SK-N-MC (cell line): ENCODE measurements around the gene MUC5B.

Source experiments
- DNase-seq: peaks from one replicate; pipeline ENCODE4 v3.0.0-alpha.2; 2011; ENCODE audit warnings: low read depth, low spot score
- H3K27ac ChIP-seq: fragments of 200-600 bp; sonication (generic); 2 replicates; pipeline ENCODE4 v1.5.1; 2016; ENCODE audit warnings: mixed run types
- H3K36me3 ChIP-seq: fragments of 200-600 bp; sonication (generic); 2 replicates; pipeline ENCODE4 v1.6.1; 2017; ENCODE audit warnings: antibody characterized with exemption, low read length, mixed read lengths; ENCODE audit not compliant: insufficient read depth
- H3K4me3 ChIP-seq: fragments of 200-600 bp; sonication (generic); 2 replicates; pipeline ENCODE4 v1.5.1; 2016
- H3K9ac ChIP-seq: fragments of 200-600 bp; sonication (generic); 2 replicates; pipeline ENCODE4 v1.8.0; 2017; ENCODE audit warnings: mixed run types, mixed read lengths; ENCODE audit not compliant: insufficient read length
- H3K9me3 ChIP-seq: fragments of 200-600 bp; sonication (generic); 2 replicates; pipeline ENCODE4 v1.6.1; 2017; ENCODE audit warnings: low read depth, mild to moderate bottlenecking, antibody characterized with exemption, low read length, moderate library complexity, mixed read lengths
- EZH2 ChIP-seq: fragments of 200-600 bp; sonication (generic); IDR thresholded peaks from one replicate; pipeline ENCODE4 v1.6.1; 2017; ENCODE audit warnings: antibody characterized with exemption
- FOXP2 ChIP-seq: optimal IDR thresholded peaks from 2 replicates; pipeline ENCODE3; 2011; ENCODE audit warnings: mild to moderate bottlenecking, moderate library complexity; ENCODE audit not compliant: insufficient read depth; ENCODE audit errors: extremely low read length, control extremely low read depth
- POLR2AphosphoS5 ChIP-seq: IDR thresholded peaks from 2 replicates; pipeline ENCODE4 v1.6.1; 2012; ENCODE audit warnings: mild to moderate bottlenecking, low read depth, low read length, borderline replicate concordance

MUC5B gene

GRCh38 chr11:1224491-1225385, 1.9 kb downstream of the MUC5B start:
- Histone ChIP-seq H3K27ac (no peak overlapping the region), H3K9me3 (no peaks in the 10 kb centered on the region), H3K4me3 (no peak overlapping the region), H3K9ac (no peak overlapping the region), H3K36me3 (no peaks in the 10 kb centered on the region)
- TF ChIP-seq FOXP2: no peak
- TF ChIP-seq POLR2AphosphoS5: no peak
- no peak for TF ChIP-seq EZH2
- no peak for DNase-seq

GRCh38 chr11:1225386-1226225, 2.7 kb downstream of the MUC5B start:
- Histone ChIP-seq H3K36me3 (no peaks in the 10 kb centered on the region), H3K9me3 (no peaks in the 10 kb centered on the region), H3K4me3 (no peak overlapping the region), H3K27ac (no peak overlapping the region), H3K9ac (no peak overlapping the region)
- DNase-seq: no peak
- TF ChIP-seq POLR2AphosphoS5 (no peak), EZH2 (no peak), FOXP2 (no peak)

GRCh38 chr11:1226226-1226985, 3.5 kb downstream of the MUC5B start:
- Histone ChIP-seq H3K36me3 (no peaks in the 10 kb centered on the region), H3K27ac (no peak overlapping the region), H3K9me3 (no peaks in the 10 kb centered on the region), H3K9ac (no peak overlapping the region), H3K4me3 (no peak overlapping the region)
- TF ChIP-seq EZH2: no peak
- no peak for TF ChIP-seq POLR2AphosphoS5
- no peak for DNase-seq

- Histone ChIP-seq H3K36me3 (no peaks in the 10 kb centered on the region), H3K4me3 (no peak overlapping the region), H3K27ac (no peak overlapping the region), H3K9me3 (no peaks in the 10 kb centered on the region), H3K9ac (no peak overlapping the region)
- no peak for DNase-seq
- TF ChIP-seq EZH2 (no peak), POLR2AphosphoS5 (no peak), FOXP2 (no peak)
These were observed 4.2 kb downstream of the MUC5B start for GRCh38 chr11:1226986-1227550.

GRCh38 chr11:1227551-1228100, 4.8 kb downstream of the MUC5B start:
- H3K9me3 ChIP-seq: no peaks in the 10 kb centered on the region
- no peak overlapping the region for H3K4me3 ChIP-seq
- no peaks in the 10 kb centered on the region for H3K36me3 ChIP-seq
- H3K27ac ChIP-seq: no peak overlapping the region
- TF ChIP-seq FOXP2 (no peak), EZH2 (no peak), POLR2AphosphoS5 (no peak)
- H3K9ac ChIP-seq: no peak overlapping the region
- no peak for DNase-seq

GRCh38 chr11:1228101-1228821, 5.4 kb downstream of the MUC5B start:
- DNase-seq: no peak
- no peak overlapping the region for H3K4me3 ChIP-seq
- H3K36me3 ChIP-seq: no peaks in the 10 kb centered on the region
- no peak overlapping the region for H3K27ac ChIP-seq
- TF ChIP-seq FOXP2: no peak
- TF ChIP-seq POLR2AphosphoS5: no peak
- no peak for TF ChIP-seq EZH2
- no peaks in the 10 kb centered on the region for H3K9me3 ChIP-seq
- no peak overlapping the region for H3K9ac ChIP-seq

GRCh38 chr11:1228921-1229451, 6.1 kb downstream of the MUC5B start:
- Histone ChIP-seq H3K36me3 (no peaks in the 10 kb centered on the region), H3K4me3 (no peak overlapping the region), H3K9me3 (no peaks in the 10 kb centered on the region), H3K9ac (no peak overlapping the region), H3K27ac (no peak overlapping the region)
- TF ChIP-seq EZH2 (no peak), FOXP2 (no peak), POLR2AphosphoS5 (no peak)
- no peak for DNase-seq
